T-helper 2 cell treated with Interferon-gamma antibody and Interleukin-4, amounts not matched to agents 5 μg/mL and 100 μg/mL, for 36 hours (primary cell): ENCODE data around the gene FBXO10.

ENCODE experiments used
- DNase-seq: peaks from one replicate; pipeline ENCODE4 v3.0.0; 2021; ENCODE audit warnings: low spot score
- H3K27ac Mint-ChIP-seq: one replicate; pipeline ENCODE4 v1.8.0; 2021; ENCODE audit warnings: mild to moderate bottlenecking, mixed read lengths
- H3K27me3 Mint-ChIP-seq: one replicate; pipeline ENCODE4 v1.8.0; 2021; ENCODE audit warnings: low read depth, mixed read lengths
- H3K36me3 Mint-ChIP-seq: one replicate; pipeline ENCODE4 v1.8.0; 2021; ENCODE audit warnings: low read depth, mixed read lengths
- H3K4me1 Mint-ChIP-seq: one replicate; pipeline ENCODE4 v1.8.0; 2021; ENCODE audit warnings: low read depth, mixed read lengths
- H3K4me3 Mint-ChIP-seq: one replicate; pipeline ENCODE4 v1.8.0; 2022; ENCODE audit warnings: mild to moderate bottlenecking, moderate library complexity, mixed read lengths
- H3K9me3 Mint-ChIP-seq: one replicate; pipeline ENCODE4 v1.8.0; 2021; ENCODE audit warnings: mixed read lengths

The FBXO10 gene

GRCh38 chr9:37504605-37505004 lies 71.6 kb downstream of the FBXO10 start:
- H3K4me3 Mint-ChIP-seq, result no peak overlapping the region

GRCh38 chr9:37503736-37504135 lies 72.4 kb downstream of the FBXO10 start:
- H3K4me1 Mint-ChIP-seq, result peaks cover 13% of the 10 kb centered on the region
- DNase-seq, result no peak
- H3K4me3 Mint-ChIP-seq, result no peak overlapping the region
- no peak overlapping the region for H3K27ac Mint-ChIP-seq
- no peaks in the 10 kb centered on the region for H3K9me3 Mint-ChIP-seq
- H3K27me3 Mint-ChIP-seq, result no peaks in the 10 kb centered on the region
- H3K36me3 Mint-ChIP-seq, result peaks cover 55% of the 10 kb centered on the region

More at GRCh38 chr9:37504605-37505004, 71.6 kb downstream of the FBXO10 start:
- DNase-seq, result no peak
- Mint-ChIP-seq H3K9me3 (no peaks in the 10 kb centered on the region), H3K4me1 (peaks cover 13% of the 10 kb centered on the region), H3K36me3 (peaks cover 50% of the 10 kb centered on the region), H3K27ac (no peak overlapping the region), H3K27me3 (no peaks in the 10 kb centered on the region)

- Mint-ChIP-seq H3K4me3 (no peak overlapping the region), H3K4me1 (peaks cover 13% of the 10 kb centered on the region), H3K27me3 (no peaks in the 10 kb centered on the region), H3K36me3 (peaks cover 60% of the 10 kb centered on the region), H3K9me3 (no peaks in the 10 kb centered on the region), H3K27ac (no peak overlapping the region)
- DNase-seq, result no peak
Measured at GRCh38 chr9:37501957-37502596, 74.1 kb downstream of the FBXO10 start.

- peaks cover 13% of the 10 kb centered on the region for H3K4me1 Mint-ChIP-seq
- no peak overlapping the region for H3K27ac Mint-ChIP-seq
- DNase-seq, result no peak
- H3K36me3 Mint-ChIP-seq, result peaks cover 69% of the 10 kb centered on the region
- H3K4me3 Mint-ChIP-seq, result no peak overlapping the region
- no peaks in the 10 kb centered on the region for H3K9me3 Mint-ChIP-seq
- no peaks in the 10 kb centered on the region for H3K27me3 Mint-ChIP-seq
Measured at GRCh38 chr9:37499297-37499696, 76.9 kb downstream of the FBXO10 start.

GRCh38 chr9:37498457-37498856 lies 77.7 kb downstream of the FBXO10 start:
- Mint-ChIP-seq H3K4me1 (peaks cover 6% of the 10 kb centered on the region), H3K27me3 (no peaks in the 10 kb centered on the region), H3K27ac (no peak overlapping the region), H3K36me3 (peaks cover 68% of the 10 kb centered on the region), H3K9me3 (no peaks in the 10 kb centered on the region), H3K4me3 (no peak overlapping the region)
- DNase-seq, result no peak

- Mint-ChIP-seq H3K4me1 (no peaks in the 10 kb centered on the region), H3K36me3 (peaks cover 67% of the 10 kb centered on the region), H3K27me3 (no peaks in the 10 kb centered on the region), H3K27ac (no peak overlapping the region), H3K9me3 (no peaks in the 10 kb centered on the region), H3K4me3 (no peak overlapping the region)
- DNase-seq, result no peak
Measured at GRCh38 chr9:37497320-37497719, 78.9 kb downstream of the FBXO10 start.

GRCh38 chr9:37496020-37496419 lies 80.2 kb downstream of the FBXO10 start:
- no peak for DNase-seq
- H3K9me3 Mint-ChIP-seq, result no peaks in the 10 kb centered on the region
- no peak overlapping the region for H3K4me3 Mint-ChIP-seq
- H3K27ac Mint-ChIP-seq, result no peak overlapping the region
- H3K36me3 Mint-ChIP-seq, result peaks cover 59% of the 10 kb centered on the region
- no peaks in the 10 kb centered on the region for H3K27me3 Mint-ChIP-seq
- H3K4me1 Mint-ChIP-seq, result peaks cover 5% of the 10 kb centered on the region

- H3K27ac Mint-ChIP-seq, result no peak overlapping the region
- peaks cover 59% of the 10 kb centered on the region for H3K36me3 Mint-ChIP-seq
- no peak for DNase-seq
- H3K27me3 Mint-ChIP-seq, result no peaks in the 10 kb centered on the region
- H3K9me3 Mint-ChIP-seq, result no peaks in the 10 kb centered on the region
- no peak overlapping the region for H3K4me3 Mint-ChIP-seq
- H3K4me1 Mint-ChIP-seq, result peaks cover 9% of the 10 kb centered on the region
Measured at GRCh38 chr9:37495571-37495970, 80.6 kb downstream of the FBXO10 start.

GRCh38 chr9:37491939-37492338 lies 84.2 kb downstream of the FBXO10 start:
- no peaks in the 10 kb centered on the region for H3K9me3 Mint-ChIP-seq
- DNase-seq, result no peak
- H3K36me3 Mint-ChIP-seq, result peaks cover 56% of the 10 kb centered on the region
- H3K27me3 Mint-ChIP-seq, result no peaks in the 10 kb centered on the region
- no peak overlapping the region for H3K27ac Mint-ChIP-seq
- H3K4me1 Mint-ChIP-seq, result peaks cover 28% of the 10 kb centered on the region
- H3K4me3 Mint-ChIP-seq, result no peak overlapping the region

- peak overlapping the region; percentile 93 for H3K4me3 Mint-ChIP-seq
- H3K9me3 Mint-ChIP-seq, result no peaks in the 10 kb centered on the region
- peaks cover 27% of the 10 kb centered on the region for H3K36me3 Mint-ChIP-seq
- peaks cover 35% of the 10 kb centered on the region for H3K4me1 Mint-ChIP-seq
- peak overlapping the region; percentile 96 for H3K27ac Mint-ChIP-seq
- DNase-seq, result no peak
- H3K27me3 Mint-ChIP-seq, result peaks cover 2% of the 10 kb centered on the region
Measured at GRCh38 chr9:37486616-37487548, 89.3 kb downstream of the FBXO10 start.

GRCh38 chr9:37486256-37486615 lies 89.9 kb downstream of the FBXO10 start:
- Mint-ChIP-seq H3K27me3 (peaks cover 8% of the 10 kb centered on the region), H3K4me3 (peak overlapping the region; percentile 93), H3K4me1 (peaks cover 34% of the 10 kb centered on the region), H3K27ac (peak overlapping the region; percentile 96), H3K36me3 (peaks cover 25% of the 10 kb centered on the region), H3K9me3 (no peaks in the 10 kb centered on the region)
- no peak for DNase-seq

GRCh38 chr9:37485389-37486255 lies 90.6 kb downstream of the FBXO10 start, which contains the start of gene POLR1E:
POLR1E (plus strand) TSS chr9:37485948; CDS start chr9:37486048, 100 bp downstream.
- Mint-ChIP-seq H3K36me3 (peaks cover 21% of the 10 kb centered on the region), H3K4me1 (peaks cover 31% of the 10 kb centered on the region), H3K27me3 (peaks cover 10% of the 10 kb centered on the region), H3K9me3 (no peaks in the 10 kb centered on the region), H3K4me3 (peak within 1 kb of the TSS; percentile 93), H3K27ac (peak within 1 kb of the TSS; percentile 96)
- peak; percentile 97 for DNase-seq

- peaks cover 9% of the 10 kb centered on the region for H3K4me1 Mint-ChIP-seq
Measured at GRCh38 chr9:37480759-37481158, 95.4 kb downstream of the FBXO10 start.

More at GRCh38 chr9:37480759-37481158, 95.4 kb downstream of the FBXO10 start:
- Mint-ChIP-seq H3K36me3 (no peaks in the 10 kb centered on the region), H3K9me3 (no peaks in the 10 kb centered on the region), H3K27ac (no peak overlapping the region), H3K27me3 (peaks cover 40% of the 10 kb centered on the region), H3K4me3 (no peak overlapping the region)
- no peak for DNase-seq
